Neural cell (in vitro differentiated cells): Measurements from ENCODE around the gene CLK3. TPM values are rescaled to one million over a fixed set of nuclear protein-coding genes. Genes with fewer than 3 reads are reported as not detected.

Experiments used
- H2AFZ ChIP-seq: fragments of 200-600, 300-800 bp; sonication (generic), shearing (Covaris generic); 2 replicates; pipeline ENCODE4 v1.6.0; 2014; ENCODE audit warnings: low read depth, mild to moderate bottlenecking, antibody characterized with exemption, low read length, moderate library complexity
- H3F3A ChIP-seq: fragments of 200-600 bp; shearing (Covaris generic); 2 replicates; pipeline ENCODE4 v1.6.1; 2016; ENCODE audit warnings: mild to moderate bottlenecking, moderate library complexity, mixed read lengths, antibody characterized with exemption, low read length; ENCODE audit not compliant: insufficient read depth, poor library complexity, severe bottlenecking
- H3K27ac ChIP-seq: fragments of 200-600, 300-800 bp; sonication (generic), shearing (Covaris generic); 2 replicates; pipeline ENCODE4 v1.5.1; 2014; ENCODE audit warnings: mild to moderate bottlenecking, low read length, moderate library complexity
- H3K27me3 ChIP-seq: fragments of 300-800, 200-600 bp; sonication (generic), shearing (Covaris generic); 2 replicates; pipeline ENCODE4 v1.6.0; 2014; ENCODE audit warnings: mild to moderate bottlenecking, low read depth, low read length, moderate library complexity; ENCODE audit not compliant: insufficient read depth
- H3K36me3 ChIP-seq: fragments of 300-800, 200-600 bp; sonication (generic), shearing (Covaris generic); 2 replicates; pipeline ENCODE4 v1.5.1; 2014; ENCODE audit warnings: mild to moderate bottlenecking, antibody characterized with exemption, low read length, moderate library complexity; ENCODE audit not compliant: insufficient read depth
- H3K4me2 ChIP-seq: fragments of 300-800, 200-600 bp; sonication (generic), shearing (Covaris generic); 2 replicates; pipeline ENCODE4 v1.6.0; 2014; ENCODE audit warnings: mild to moderate bottlenecking, low read length
- H3K4me3 ChIP-seq: fragments of 300-800, 200-600 bp; sonication (generic), shearing (Covaris generic); 2 replicates; pipeline ENCODE4 v1.5.1; 2014; ENCODE audit warnings: mild to moderate bottlenecking, low read length, moderate library complexity
- H3K79me2 ChIP-seq: fragments of 200-600 bp; shearing (Covaris generic); replicated peaks from 2 replicates; pipeline ENCODE4 v1.6.0; 2014; ENCODE audit warnings: mild to moderate bottlenecking, low read length, moderate library complexity; ENCODE audit not compliant: insufficient read depth
- H3K9ac ChIP-seq: fragments of 300-800, 200-600 bp; sonication (generic), shearing (Covaris generic); 2 replicates; pipeline ENCODE4 v1.6.1; 2016; ENCODE audit warnings: mild to moderate bottlenecking, low read length, mixed read lengths
- H3K9me2 ChIP-seq: fragments of 200-600 bp; shearing (Covaris generic); 2 replicates; pipeline ENCODE4 v1.6.1; 2016; ENCODE audit warnings: mild to moderate bottlenecking, low read length, mixed read lengths; ENCODE audit not compliant: insufficient read depth
- H3K9me3 ChIP-seq: fragments of 200-600, 300-800 bp; sonication (generic), shearing (Covaris generic); 2 replicates; pipeline ENCODE4 v1.6.1; 2016; ENCODE audit warnings: mild to moderate bottlenecking, mixed run types, low read length, moderate library complexity, mixed read lengths
- H4K20me1 ChIP-seq: fragments of 200-600 bp; shearing (Covaris generic); 2 replicates; pipeline ENCODE4 v1.6.1; 2016; ENCODE audit warnings: mild to moderate bottlenecking, mixed run types; ENCODE audit not compliant: insufficient read depth
- EP300 ChIP-seq: fragments of 450-650 bp; conservative IDR thresholded peaks from 2 replicates; pipeline ENCODE4 v1.6.1; 2014; ENCODE audit warnings: antibody characterized with exemption, mild to moderate bottlenecking, moderate library complexity; ENCODE audit not compliant: poor library complexity, severe bottlenecking
- EZH2 ChIP-seq: fragments of 200-600, 300-800 bp; shearing (Covaris generic), sonication (generic); IDR thresholded peaks from 2 replicates; pipeline ENCODE4 v1.6.1; 2014; ENCODE audit warnings: antibody characterized with exemption, low read length, borderline replicate concordance, mild to moderate bottlenecking; ENCODE audit not compliant: insufficient read depth, poor library complexity, severe bottlenecking
- MXI1 ChIP-seq: fragments of 450-650 bp; conservative IDR thresholded peaks from 2 replicates; pipeline ENCODE4 v1.6.1; 2014; ENCODE audit warnings: antibody characterized with exemption, mild to moderate bottlenecking; ENCODE audit not compliant: poor library complexity, severe bottlenecking
- POLR2AphosphoS5 ChIP-seq: IDR thresholded peaks from 2 replicates; pipeline ENCODE4 v1.6.1; 2012
- RAD21 ChIP-seq: fragments of 450-650 bp; conservative IDR thresholded peaks from 2 replicates; pipeline ENCODE4 v1.6.1; 2014; ENCODE audit warnings: antibody characterized with exemption, mild to moderate bottlenecking, moderate library complexity
- SMC3 ChIP-seq: fragments of 450-650 bp; conservative IDR thresholded peaks from 2 replicates; pipeline ENCODE4 v1.6.1; 2014; ENCODE audit warnings: antibody characterized with exemption, mild to moderate bottlenecking, moderate library complexity; ENCODE audit not compliant: poor library complexity
- TAF1 ChIP-seq: IDR thresholded peaks from 2 replicates; pipeline ENCODE4 v1.6.1; 2012; ENCODE audit warnings: low read depth
- polyA plus RNA-seq: library from polyadenylated mRNA; depleted of rRNA; stranded (reverse); fragments of >200 nt; gene quantifications from 2 replicates; pipeline ENCODE4 v1.2.3, GENCODE V29; 2014
- TF ChIP-seq, protein P1 (sequence below): fragments of 450-650 bp; IDR thresholded peaks from 2 replicates; pipeline ENCODE4 v1.5.1; 2014; ENCODE audit warnings: antibody characterized with exemption, mild to moderate bottlenecking, moderate library complexity; ENCODE audit not compliant: poor library complexity, severe bottlenecking
- TF ChIP-seq, protein P2 (sequence below): IDR thresholded peaks from 2 replicates; pipeline ENCODE4 v1.6.1; 2012; ENCODE audit warnings: borderline replicate concordance

CLK3 gene
- polyA plus RNA-seq, 1 donor from 2014 or later = 88.3 TPM

DNA sequence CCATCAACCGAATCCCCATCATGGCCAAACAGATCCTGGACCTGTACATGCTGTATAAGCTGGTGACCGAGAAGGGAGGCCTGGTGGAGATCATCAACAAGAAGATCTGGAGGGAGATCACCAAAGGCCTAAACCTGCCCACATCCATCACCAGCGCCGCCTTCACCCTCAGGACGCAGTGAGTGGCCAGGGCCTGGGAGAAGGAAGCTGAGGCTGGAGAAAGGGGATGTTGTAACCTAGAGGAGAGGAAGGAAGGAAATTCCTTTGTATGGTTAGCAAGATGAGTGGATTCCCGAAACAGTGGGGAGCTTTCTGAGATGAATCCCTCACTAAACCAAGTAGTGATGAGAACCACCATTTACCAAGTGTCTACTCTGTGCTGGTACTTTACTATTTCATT, 25.8 kb upstream of the CLK3 start:
- H3K9ac ChIP-seq = no peak overlapping the region
- no peaks in the 10 kb centered on the region for H3K9me3 ChIP-seq
- H3K79me2 ChIP-seq = no peaks in the 10 kb centered on the region
- no peaks in the 10 kb centered on the region for H3K9me2 ChIP-seq
- no peak overlapping the region for H3K4me2 ChIP-seq
- H3K36me3 ChIP-seq = no peaks in the 10 kb centered on the region
- no peak overlapping the region for H3K4me3 ChIP-seq
- no peak for TF ChIP-seq POLR2AphosphoS5
- TF ChIP-seq SMC3 = no peak
- no peak for TF ChIP-seq RAD21
- TF ChIP-seq MXI1 = no peak
- TF ChIP-seq EZH2 = no peak
- TF ChIP-seq, protein P1, sequence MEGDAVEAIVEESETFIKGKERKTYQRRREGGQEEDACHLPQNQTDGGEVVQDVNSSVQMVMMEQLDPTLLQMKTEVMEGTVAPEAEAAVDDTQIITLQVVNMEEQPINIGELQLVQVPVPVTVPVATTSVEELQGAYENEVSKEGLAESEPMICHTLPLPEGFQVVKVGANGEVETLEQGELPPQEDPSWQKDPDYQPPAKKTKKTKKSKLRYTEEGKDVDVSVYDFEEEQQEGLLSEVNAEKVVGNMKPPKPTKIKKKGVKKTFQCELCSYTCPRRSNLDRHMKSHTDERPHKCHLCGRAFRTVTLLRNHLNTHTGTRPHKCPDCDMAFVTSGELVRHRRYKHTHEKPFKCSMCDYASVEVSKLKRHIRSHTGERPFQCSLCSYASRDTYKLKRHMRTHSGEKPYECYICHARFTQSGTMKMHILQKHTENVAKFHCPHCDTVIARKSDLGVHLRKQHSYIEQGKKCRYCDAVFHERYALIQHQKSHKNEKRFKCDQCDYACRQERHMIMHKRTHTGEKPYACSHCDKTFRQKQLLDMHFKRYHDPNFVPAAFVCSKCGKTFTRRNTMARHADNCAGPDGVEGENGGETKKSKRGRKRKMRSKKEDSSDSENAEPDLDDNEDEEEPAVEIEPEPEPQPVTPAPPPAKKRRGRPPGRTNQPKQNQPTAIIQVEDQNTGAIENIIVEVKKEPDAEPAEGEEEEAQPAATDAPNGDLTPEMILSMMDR = no peak
- no peaks in the 10 kb centered on the region for H3F3A ChIP-seq
- no peaks in the 10 kb centered on the region for H4K20me1 ChIP-seq
- no peak overlapping the region for H3K27ac ChIP-seq
- no peaks in the 10 kb centered on the region for H3K27me3 ChIP-seq
- H2AFZ ChIP-seq = no peak overlapping the region

DNA sequence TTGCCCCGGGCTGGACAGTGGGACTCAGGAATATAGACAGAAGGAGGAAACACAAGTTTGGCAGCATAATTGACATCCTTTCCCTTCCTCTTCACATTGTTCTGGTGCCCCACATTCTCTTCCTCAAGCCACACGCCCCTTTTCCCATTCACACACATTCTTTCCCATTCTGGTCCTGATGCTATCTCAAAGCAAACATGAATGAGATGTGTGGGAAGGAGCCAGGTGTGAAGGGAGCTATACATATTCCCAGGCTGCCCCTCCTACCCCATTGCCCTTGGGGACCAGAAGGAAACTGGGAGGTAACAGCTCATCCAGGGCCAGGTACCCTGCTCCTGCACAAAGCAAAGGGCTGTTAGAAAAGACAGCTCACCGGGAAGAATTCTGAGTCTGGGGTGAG, 23.4 kb upstream of the CLK3 start:
- Histone ChIP-seq H3K4me3 (no peak overlapping the region), H3K27ac (no peak overlapping the region), H3K9ac (no peak overlapping the region), H3K9me2 (no peaks in the 10 kb centered on the region), H3K9me3 (no peaks in the 10 kb centered on the region), H3K79me2 (no peaks in the 10 kb centered on the region), H3K36me3 (no peaks in the 10 kb centered on the region), H2AFZ (no peak overlapping the region), H4K20me1 (no peaks in the 10 kb centered on the region), H3F3A (no peaks in the 10 kb centered on the region), H3K27me3 (no peaks in the 10 kb centered on the region), H3K4me2 (no peak overlapping the region)
- TF ChIP-seq RAD21 = no peak
- no peak for TF ChIP-seq TAF1
- TF ChIP-seq, protein P1 = no peak
- TF ChIP-seq POLR2AphosphoS5 = no peak
- TF ChIP-seq SMC3 = no peak
- TF ChIP-seq EZH2 = no peak
- no peak for TF ChIP-seq EP300
- TF ChIP-seq MXI1 = no peak
- TF ChIP-seq, protein P2, sequence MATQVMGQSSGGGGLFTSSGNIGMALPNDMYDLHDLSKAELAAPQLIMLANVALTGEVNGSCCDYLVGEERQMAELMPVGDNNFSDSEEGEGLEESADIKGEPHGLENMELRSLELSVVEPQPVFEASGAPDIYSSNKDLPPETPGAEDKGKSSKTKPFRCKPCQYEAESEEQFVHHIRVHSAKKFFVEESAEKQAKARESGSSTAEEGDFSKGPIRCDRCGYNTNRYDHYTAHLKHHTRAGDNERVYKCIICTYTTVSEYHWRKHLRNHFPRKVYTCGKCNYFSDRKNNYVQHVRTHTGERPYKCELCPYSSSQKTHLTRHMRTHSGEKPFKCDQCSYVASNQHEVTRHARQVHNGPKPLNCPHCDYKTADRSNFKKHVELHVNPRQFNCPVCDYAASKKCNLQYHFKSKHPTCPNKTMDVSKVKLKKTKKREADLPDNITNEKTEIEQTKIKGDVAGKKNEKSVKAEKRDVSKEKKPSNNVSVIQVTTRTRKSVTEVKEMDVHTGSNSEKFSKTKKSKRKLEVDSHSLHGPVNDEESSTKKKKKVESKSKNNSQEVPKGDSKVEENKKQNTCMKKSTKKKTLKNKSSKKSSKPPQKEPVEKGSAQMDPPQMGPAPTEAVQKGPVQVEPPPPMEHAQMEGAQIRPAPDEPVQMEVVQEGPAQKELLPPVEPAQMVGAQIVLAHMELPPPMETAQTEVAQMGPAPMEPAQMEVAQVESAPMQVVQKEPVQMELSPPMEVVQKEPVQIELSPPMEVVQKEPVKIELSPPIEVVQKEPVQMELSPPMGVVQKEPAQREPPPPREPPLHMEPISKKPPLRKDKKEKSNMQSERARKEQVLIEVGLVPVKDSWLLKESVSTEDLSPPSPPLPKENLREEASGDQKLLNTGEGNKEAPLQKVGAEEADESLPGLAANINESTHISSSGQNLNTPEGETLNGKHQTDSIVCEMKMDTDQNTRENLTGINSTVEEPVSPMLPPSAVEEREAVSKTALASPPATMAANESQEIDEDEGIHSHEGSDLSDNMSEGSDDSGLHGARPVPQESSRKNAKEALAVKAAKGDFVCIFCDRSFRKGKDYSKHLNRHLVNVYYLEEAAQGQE = no peak
